Measurements from ENCODE around the gene NR1D1.
"Not testable (repeated sequence)": the region's sequence is repeated elsewhere in the genome, so short reads cannot be mapped to it uniquely, and the experiment has no call there.

NR1D1 gene

DNA sequence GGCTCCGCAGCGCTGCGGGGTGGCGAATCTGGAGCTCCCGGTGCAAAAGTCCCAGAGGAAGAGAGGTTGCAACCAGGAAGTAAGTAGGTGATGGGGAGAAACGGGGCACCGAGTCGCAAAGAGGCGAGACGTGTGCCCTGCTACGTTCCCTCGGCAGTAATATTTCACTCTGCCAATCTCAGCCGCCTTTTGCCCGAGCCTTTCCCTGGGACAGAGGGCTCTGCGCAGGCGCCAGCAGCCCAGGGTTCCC is at the start of gene NR1D1:
Gene NR1D1, minus strand, starts transcription at position 171 of the 250 bp plus-strand sequence. CDS start 495 bp downstream, outside the sequence.
- DNase-seq = no peak

DNA sequence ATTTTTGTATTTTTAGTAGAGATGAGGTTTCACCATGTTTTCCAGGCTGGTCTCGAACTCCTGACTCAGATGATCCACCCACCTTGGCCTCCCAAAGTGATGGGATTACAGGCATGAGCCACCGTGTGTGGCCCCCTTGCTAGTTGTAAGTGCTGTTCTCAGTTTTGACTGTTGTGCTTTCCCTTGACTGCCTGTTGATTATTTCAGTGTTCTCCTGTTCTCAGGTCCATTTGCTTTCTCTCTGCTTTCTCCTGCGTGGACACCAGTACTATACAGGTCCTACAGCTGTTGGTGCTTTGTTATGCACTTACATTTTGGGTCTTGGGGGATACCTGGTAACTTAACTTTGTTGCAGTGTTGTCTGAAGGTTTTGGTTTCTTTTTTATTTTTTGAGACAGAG is 48.1 kb upstream of the NR1D1 start:
- DNase-seq = no peak

- DNase-seq = no peak
Observed at GRCh38 chr17:40145476-40145875, 45.1 kb upstream of the NR1D1 start.

- DNase-seq = not testable (repeated sequence)
Observed at GRCh38 chr17:40143166-40143565, 42.8 kb upstream of the NR1D1 start.

- DNase-seq = no peak
Observed at GRCh38 chr17:40139566-40140058, 39.2 kb upstream of the NR1D1 start.

DNA sequence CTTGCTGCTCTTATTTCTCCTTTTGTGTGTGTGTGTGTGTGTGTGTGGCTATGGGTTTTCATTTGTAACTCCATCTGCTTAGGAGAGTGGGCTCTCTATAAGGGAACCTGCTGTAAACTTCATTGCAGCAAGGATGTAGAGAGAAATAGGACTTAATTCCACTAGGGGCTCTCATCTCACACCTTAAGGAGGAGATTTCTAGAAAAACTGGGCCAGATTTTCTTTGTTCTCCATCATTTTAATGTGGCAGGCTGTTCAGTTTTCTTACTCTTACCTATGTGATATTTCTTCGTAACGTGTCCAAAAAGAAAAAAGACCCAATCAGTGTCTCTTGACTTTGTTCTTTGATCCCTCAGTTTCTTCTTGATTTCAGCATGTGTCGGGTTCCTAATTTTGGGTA is 35.4 kb upstream of the NR1D1 start:
- no peak for DNase-seq

- DNase-seq = no peak
Observed at GRCh38 chr17:40134184-40134583, 33.8 kb upstream of the NR1D1 start.

- no peak for DNase-seq
Observed at GRCh38 chr17:40130352-40131042, 30.1 kb upstream of the NR1D1 start.

GRCh38 chr17:40129498-40129897 is 29.1 kb upstream of the NR1D1 start:
- no peak for DNase-seq

- DNase-seq = no peak
Observed at GRCh38 chr17:40124279-40125141, 24.1 kb upstream of the NR1D1 start.

- DNase-seq = no peak
Observed at GRCh38 chr17:40123811-40124114, 23.4 kb upstream of the NR1D1 start.

GRCh38 chr17:40122999-40123810 is 22.8 kb upstream of the NR1D1 start:
- DNase-seq = peak; percentile 27

- DNase-seq = no peak
Observed at GRCh38 chr17:40122136-40122998, 22.0 kb upstream of the NR1D1 start.

DNA sequence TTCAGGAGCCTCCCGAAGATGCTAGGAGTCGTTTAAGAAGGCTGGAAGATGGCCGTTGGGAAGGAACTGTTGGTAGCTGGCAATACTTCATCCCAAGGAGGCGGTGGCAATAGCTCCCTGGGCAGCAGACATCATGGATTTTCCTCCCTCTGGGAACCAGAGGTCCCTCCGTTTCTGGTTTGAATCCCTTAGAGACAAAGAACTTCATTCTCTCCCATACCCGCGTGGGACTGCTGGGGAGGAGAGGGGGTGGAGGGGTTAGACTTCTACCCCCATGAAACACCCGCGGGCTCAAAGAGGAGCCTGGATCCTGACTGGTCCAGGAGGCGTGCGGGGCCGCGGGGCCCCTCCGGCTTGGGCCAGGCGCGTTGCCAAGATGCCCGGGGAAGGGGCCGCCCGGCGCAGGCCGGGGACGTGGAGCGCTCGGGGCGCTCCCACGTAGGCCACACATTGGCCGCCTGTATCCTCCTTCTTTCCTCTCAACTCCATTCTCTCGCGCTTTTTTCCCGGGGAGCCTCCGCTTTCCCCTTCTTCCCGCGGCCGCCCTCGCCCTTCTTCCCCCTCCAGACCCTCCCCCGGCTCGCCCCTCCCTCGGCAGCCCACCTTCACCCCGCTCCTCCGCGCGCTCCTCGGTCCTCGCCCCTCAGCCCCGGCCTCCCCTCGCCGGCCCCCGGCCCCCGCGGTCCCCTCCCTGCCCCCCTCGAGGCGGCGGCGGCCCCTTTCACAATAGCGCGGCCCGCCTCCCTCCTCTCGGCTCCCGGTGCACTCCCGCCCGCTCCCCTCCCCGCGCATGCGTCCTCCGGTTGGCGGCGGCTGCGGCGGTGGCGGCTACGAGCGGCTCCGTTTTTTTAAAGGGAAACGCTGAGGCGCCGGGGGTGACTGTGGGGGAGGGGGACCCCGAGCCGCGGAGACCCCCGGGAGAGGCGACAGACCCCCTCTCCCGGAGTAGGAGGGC is 21.1 kb upstream of the NR1D1 start, which contains the start of gene MSL1:
Gene MSL1, plus strand, starts transcription at position 791 of the 955 bp plus-strand sequence. CDS start 642 bp downstream, outside the sequence.
- DNase-seq = peak; percentile 57

- DNase-seq = no peak
Observed at GRCh38 chr17:40115101-40115436, 14.7 kb upstream of the NR1D1 start.

DNA sequence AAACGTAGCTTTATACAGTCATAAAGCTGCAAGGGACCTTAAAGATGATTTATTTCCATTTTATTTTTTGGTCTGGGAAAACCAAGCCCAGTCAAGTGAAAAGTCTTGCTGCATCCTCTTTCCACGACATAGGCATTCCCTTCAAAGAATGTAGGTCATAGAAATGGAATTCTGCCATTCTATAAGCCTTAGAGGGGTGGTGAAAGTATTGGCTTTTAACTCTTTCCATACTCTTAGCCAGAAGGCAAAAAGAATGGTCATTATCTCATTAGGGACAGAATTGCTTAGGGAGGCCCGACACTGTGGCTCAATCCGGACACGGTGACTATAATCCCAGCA is 13.5 kb upstream of the NR1D1 start:
- no peak for DNase-seq

DNA sequence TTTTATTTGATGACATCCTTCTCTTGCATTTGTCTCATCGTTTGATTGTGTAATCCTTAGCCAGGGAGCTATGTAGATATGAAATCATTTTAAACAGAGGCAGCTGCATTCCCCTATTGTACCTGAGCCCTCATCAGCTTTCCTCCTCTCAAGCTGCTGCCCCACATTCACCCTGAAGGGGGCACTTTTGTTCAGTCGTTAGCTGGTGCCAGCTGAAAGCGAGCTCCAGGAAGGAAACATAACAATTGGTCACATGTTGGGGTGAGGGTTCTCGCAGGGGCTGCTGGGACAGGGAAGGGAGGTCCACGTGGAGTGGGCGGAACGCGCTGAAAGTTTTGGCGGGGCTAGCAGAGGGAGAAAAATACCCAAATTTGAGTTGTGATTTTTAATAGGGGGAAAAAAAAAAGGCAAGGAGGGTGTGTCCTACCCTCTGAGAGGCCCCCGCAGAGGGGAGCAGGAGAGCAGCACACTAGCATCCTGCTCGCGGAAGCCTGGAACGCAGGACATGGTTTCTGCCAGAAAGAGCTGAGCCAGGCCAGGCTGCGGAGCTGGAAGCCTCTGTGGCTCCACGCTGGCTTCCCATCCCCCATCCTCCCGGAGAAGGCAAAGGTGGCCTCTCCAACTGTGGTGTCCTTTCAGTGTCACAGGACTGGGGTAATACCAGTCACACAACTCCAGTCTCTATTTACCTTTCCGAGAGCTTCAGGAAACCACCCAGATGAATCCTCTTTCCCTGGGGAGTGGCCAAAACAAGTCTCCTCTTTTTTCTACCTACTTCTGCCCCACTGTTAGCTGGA is 12.9 kb upstream of the NR1D1 start:
- peak; percentile 85 for DNase-seq

DNA sequence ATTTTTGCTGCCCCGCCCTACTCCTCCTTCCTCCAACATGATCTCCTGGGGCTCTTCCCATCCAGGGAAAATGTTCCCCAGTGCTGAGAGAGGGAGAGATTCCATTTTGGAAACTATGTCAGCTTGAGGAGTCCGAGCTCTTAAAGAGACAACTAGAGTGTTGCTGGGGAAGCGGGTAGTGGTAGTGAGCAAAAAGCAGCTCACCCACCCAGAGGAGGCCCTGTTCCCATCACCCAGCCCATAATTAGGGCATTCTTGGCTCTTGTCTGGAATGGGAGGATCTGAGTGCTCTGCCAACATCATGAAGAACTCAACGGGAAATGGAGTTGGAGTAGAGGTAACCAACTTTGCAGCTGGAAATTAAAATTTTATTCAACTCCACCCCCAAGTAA is 12.3 kb upstream of the NR1D1 start:
- DNase-seq = no peak

DNA sequence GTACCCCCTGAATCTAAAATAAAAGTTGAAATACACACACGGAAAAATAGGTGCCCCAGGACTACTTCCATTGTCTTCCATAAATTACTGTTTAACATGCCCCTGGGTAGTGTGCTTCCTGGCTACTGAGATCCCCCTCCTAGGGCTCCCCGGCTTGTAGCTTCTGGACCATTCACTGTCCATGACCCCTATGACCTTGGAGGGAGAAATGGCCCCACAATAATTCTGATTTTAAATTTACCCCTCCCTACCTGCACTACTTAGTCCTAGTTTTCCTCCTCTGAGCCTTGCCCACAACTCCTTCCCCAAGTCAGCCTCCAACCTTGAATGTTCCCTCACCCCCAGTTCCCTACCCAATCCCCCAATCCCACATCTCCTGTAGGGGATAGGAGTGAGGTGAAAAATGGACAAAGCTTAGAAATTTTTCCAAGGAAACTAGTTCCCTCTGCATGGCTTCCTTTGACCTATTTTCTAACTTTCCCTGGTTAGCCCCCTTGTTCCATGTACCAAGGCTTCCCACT is 11.9 kb upstream of the NR1D1 start:
- no peak for DNase-seq

Data from NCI-H748 treated with DMSO at 0.1 percent for 48 hours (cell line).